GM12873 (cell line): Measurements from ENCODE around the gene LSG1.
A peak's percentile ranks its signal among the peaks of the same experiment; 100 is the strongest.

Experiments
- CTCF ChIP-seq: IDR thresholded peaks from 2 replicates; pipeline ENCODE4 v1.5.1; 2012; ENCODE audit warnings: low read depth, mild to moderate bottlenecking, moderate library complexity, low read length, control low read depth; ENCODE audit not compliant: insufficient read depth; ENCODE audit errors: missing control alignments

Gene LSG1

GRCh38 chr3:194657439-194657838, 14.6 kb downstream of the LSG1 start:
- no peak for TF ChIP-seq CTCF

- no peak for TF ChIP-seq CTCF
These were observed 17.5 kb downstream of the LSG1 start for GRCh38 chr3:194654443-194654842.

- no peak for TF ChIP-seq CTCF
These were observed 24.2 kb downstream of the LSG1 start for GRCh38 chr3:194647747-194648146.

GRCh38 chr3:194642769-194643168, 29.2 kb downstream of the LSG1 start:
- TF ChIP-seq CTCF, result no peak

GRCh38 chr3:194640829-194641228, 31.2 kb downstream of the LSG1 start:
- peak; percentile 46 for TF ChIP-seq CTCF

- TF ChIP-seq CTCF, result no peak
These were observed 32.9 kb downstream of the LSG1 start for GRCh38 chr3:194638991-194639605.

- TF ChIP-seq CTCF, result no peak
These were observed 34.2 kb downstream of the LSG1 start for GRCh38 chr3:194637541-194638400.
